ENCODE results near the gene METTL14.

Gene METTL14

DNA sequence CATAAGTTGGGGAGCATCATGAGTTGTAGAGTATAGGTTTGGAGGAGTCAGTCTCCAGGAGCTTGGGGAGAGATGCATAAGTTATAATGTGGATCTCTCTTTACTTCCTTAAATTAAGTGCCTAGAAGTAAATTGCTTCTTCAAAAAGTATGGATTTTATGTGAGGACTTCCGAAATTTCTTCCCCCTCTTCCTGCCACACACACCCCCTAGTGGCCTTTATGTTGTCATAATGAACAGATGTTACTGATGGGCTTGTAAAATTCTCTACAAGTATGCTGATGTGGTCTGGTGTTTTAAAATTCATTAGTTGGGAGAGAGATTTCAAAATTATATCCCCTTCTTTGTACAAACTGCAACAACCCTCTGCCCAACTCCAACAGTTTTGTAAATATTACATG lies 2.3 kb upstream of the METTL14 start:
- H3K9me3 ChIP-seq: no peaks in the 10 kb centered on the region
- H3K4me1 ChIP-seq (ENCODE audit: control insufficient read depth in 1 of 2, insufficient read depth in 1 of 2, low read depth in 1 of 2, low read length in 1 of 2): peaks cover 13 to 15% of the 10 kb centered on the region in 2 experiments
- H3K36me3 ChIP-seq: peaks cover under 1% of the 10 kb centered on the region
- H3K27me3 ChIP-seq: no peaks in the 10 kb centered on the region
- H3K27ac ChIP-seq: no peak overlapping the region
- no peak overlapping the region for H3K4me3 ChIP-seq (ENCODE audit: low read depth in 1 of 2, low read length in 1 of 2)
- no peak for TF ChIP-seq CTCF (IDR thresholded peaks at IDR 0.05)

DNA sequence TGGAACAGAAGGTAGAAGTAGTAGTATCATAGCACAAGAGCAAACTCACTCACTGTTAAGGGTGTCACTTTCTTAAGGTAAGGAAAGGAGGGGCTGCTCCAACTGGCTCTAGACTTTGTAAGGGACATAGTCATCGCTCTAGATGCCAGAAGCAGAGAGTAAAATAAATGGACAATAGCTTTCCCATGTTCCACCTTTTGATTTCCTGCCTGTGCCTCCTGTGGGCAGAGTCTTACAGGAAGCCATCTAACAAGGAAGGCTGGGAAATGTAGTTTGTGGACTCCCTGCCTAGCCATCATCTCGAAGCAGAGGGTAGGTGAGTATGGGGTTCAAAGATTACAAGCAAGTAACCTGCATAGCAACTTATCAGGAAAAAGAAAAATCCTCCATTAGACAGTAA lies 1.7 kb upstream of the METTL14 start:
- TF ChIP-seq CTCF (IDR thresholded peaks at IDR 0.05): no peak
- H3K9me3 ChIP-seq: no peaks in the 10 kb centered on the region
- peaks cover 7% of the 10 kb centered on the region for H3K36me3 ChIP-seq
- H3K4me1 ChIP-seq (ENCODE audit: control insufficient read depth in 1 of 2, insufficient read depth in 1 of 2, low read depth in 1 of 2, low read length in 1 of 2): peaks cover 13 to 15% of the 10 kb centered on the region in 2 experiments
- H3K4me3 ChIP-seq (ENCODE audit: low read depth in 1 of 2, low read length in 1 of 2): no peak overlapping the region
- no peak overlapping the region for H3K27ac ChIP-seq
- no peaks in the 10 kb centered on the region for H3K27me3 ChIP-seq

DNA sequence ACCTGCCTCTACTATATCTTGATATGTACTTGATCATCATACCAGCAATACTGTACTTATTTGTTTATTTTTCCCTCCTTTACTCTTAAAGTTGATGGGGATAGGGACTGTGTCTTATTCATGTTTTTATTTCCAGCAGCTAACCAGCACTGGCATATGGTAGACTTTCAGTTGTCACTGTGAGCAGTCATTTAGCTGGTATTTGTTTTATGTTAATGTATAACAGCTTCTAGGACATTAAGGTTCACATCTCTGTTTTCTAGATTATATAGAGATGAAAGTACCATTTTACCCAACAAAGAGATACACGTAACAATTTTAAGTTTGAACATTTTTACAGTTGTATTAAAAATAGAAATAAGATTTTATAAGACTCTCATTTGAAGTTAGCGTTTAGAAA lies 17.9 kb downstream of the METTL14 start:
- H3K9me3 ChIP-seq: no peaks in the 10 kb centered on the region
- no peak overlapping the region for H3K4me3 ChIP-seq (ENCODE audit: low read depth in 1 of 2, low read length in 1 of 2)
- no peaks in the 10 kb centered on the region for H3K27me3 ChIP-seq
- peaks cover 74% of the 10 kb centered on the region for H3K36me3 ChIP-seq
- no peak for TF ChIP-seq CTCF (IDR thresholded peaks at IDR 0.05)
- H3K27ac ChIP-seq: no peak overlapping the region
- no peaks in the 10 kb centered on the region for H3K4me1 ChIP-seq (ENCODE audit: control insufficient read depth in 1 of 2, insufficient read depth in 1 of 2, low read depth in 1 of 2, low read length in 1 of 2)

GRCh38 chr4:118711052-118711451 lies 25.9 kb downstream of the METTL14 start:
- Histone ChIP-seq H3K27me3 (no peaks in the 10 kb centered on the region), H3K4me1 (ENCODE audit: control insufficient read depth in 1 of 2, insufficient read depth in 1 of 2, low read depth in 1 of 2, low read length in 1 of 2) (no peaks in the 10 kb centered on the region), H3K4me3 (ENCODE audit: low read depth in 1 of 2, low read length in 1 of 2) (no peak overlapping the region), H3K36me3 (peaks cover 78% of the 10 kb centered on the region), H3K27ac (no peak overlapping the region), H3K9me3 (no peaks in the 10 kb centered on the region)
- TF ChIP-seq CTCF (IDR thresholded peaks at IDR 0.05): no peak

GRCh38 chr4:118712872-118713271 lies 27.7 kb downstream of the METTL14 start:
- Histone ChIP-seq H3K27me3 (no peaks in the 10 kb centered on the region), H3K4me3 (ENCODE audit: low read depth in 1 of 2, low read length in 1 of 2) (no peak overlapping the region), H3K9me3 (no peaks in the 10 kb centered on the region), H3K36me3 (peaks cover 65% of the 10 kb centered on the region), H3K27ac (no peak overlapping the region), H3K4me1 (ENCODE audit: control insufficient read depth in 1 of 2, insufficient read depth in 1 of 2, low read depth in 1 of 2, low read length in 1 of 2) (no peaks in the 10 kb centered on the region)
- no peak for TF ChIP-seq CTCF (IDR thresholded peaks at IDR 0.05)

- no peak overlapping the region for H3K27ac ChIP-seq
- no peak overlapping the region for H3K4me3 ChIP-seq (ENCODE audit: low read depth in 1 of 2, low read length in 1 of 2)
- no peaks in the 10 kb centered on the region for H3K27me3 ChIP-seq
- H3K9me3 ChIP-seq: no peaks in the 10 kb centered on the region
- no peaks in the 10 kb centered on the region for H3K4me1 ChIP-seq (ENCODE audit: control insufficient read depth in 1 of 2, insufficient read depth in 1 of 2, low read depth in 1 of 2, low read length in 1 of 2)
- H3K36me3 ChIP-seq: peaks cover 47% of the 10 kb centered on the region
- no peak for TF ChIP-seq CTCF (IDR thresholded peaks at IDR 0.05)
Measured at GRCh38 chr4:118714682-118715081, 29.5 kb downstream of the METTL14 start.
